Heart left ventricle (tissue), 16 donors: ENCODE measurements around the gene LGR6. TPM values are rescaled to one million over a fixed set of nuclear protein-coding genes. Genes with fewer than 3 reads are reported as not detected.
"Not testable (repeated sequence)": the region's sequence is repeated elsewhere in the genome, so short reads cannot be mapped to it uniquely, and the experiment has no call there.

Experiments used
- ATAC-seq, 4 donors: fragments of 200-7000 bp; cut with Tn5 transposase; one replicate each; pipeline ENCODE4 v1.9.1; 2020 to 2022; ENCODE audit warnings: moderate library complexity in 4 of 4, mild to moderate bottlenecking in 3 of 4, moderate number of reproducible peaks in 1 of 4
- DNase-seq, 5 donors: peaks; one replicate each; pipeline ENCODE4 v3.0.0-alpha.2; 2020
- H3K27ac ChIP-seq, 12 donors: fragments of 200-600 bp; sonication (generic) in 4 of 12; one replicate each; pipeline versions ENCODE4 v1.5.0 to v1.8.0; 2016 to 2022; ENCODE audit warnings: mild to moderate bottlenecking in 2 of 12
- H3K27me3 ChIP-seq, 9 donors: fragments of 200-600 bp; sonication (generic) in 2 of 9; one replicate each; pipeline versions ENCODE4 v1.5.1 to v1.8.0; 2016 to 2022; ENCODE audit warnings: mild to moderate bottlenecking in 3 of 9
- H3K36me3 ChIP-seq, 9 donors: fragments of 200-600 bp; sonication (generic) in 2 of 9; one replicate each; pipeline versions ENCODE4 v1.5.0 to v1.8.0; 2018 to 2022; ENCODE audit warnings: mild to moderate bottlenecking in 2 of 9
- H3K4me1 ChIP-seq, 12 donors: fragments of 200-600 bp; sonication (generic) in 4 of 12; one replicate each; pipeline versions ENCODE4 v1.5.0 to v1.8.0; 2016 to 2022; ENCODE audit warnings: mild to moderate bottlenecking in 3 of 12
- H3K4me3 ChIP-seq, 12 donors: fragments of 200-600 bp; sonication (generic) in 4 of 12; one replicate each; pipeline versions ENCODE4 v1.5.0 to v1.8.0; 2017 to 2022; ENCODE audit warnings: mild to moderate bottlenecking in 9 of 12, moderate library complexity in 4 of 12
- H3K9me3 ChIP-seq, 12 donors: fragments of 200-600 bp; sonication (generic) in 4 of 12; one replicate each; pipeline versions ENCODE4 v1.5.0 to v1.8.0; 2016 to 2022; ENCODE audit warnings: mild to moderate bottlenecking in 1 of 12
- POLR2A ChIP-seq, 2 donors: fragments of 450-650 bp; IDR thresholded peaks; one replicate each; pipeline ENCODE4 v1.6.1; 2017; ENCODE audit warnings: antibody characterized with exemption in 2 of 2, mild to moderate bottlenecking in 2 of 2, moderate library complexity in 2 of 2
- WGBS, 4 donors: extraction: QIAGEN DNeasy Blood & Tissue Kit in 2 of 4; methylation state at CpG; one replicate each; pipeline versions ENCODE4 v1.1.5 to v1.1.7; 2013 to 2018; 5-methylcytosine and 5-hydroxymethylcytosine counted together
- intact Hi-C, 10 donors: fragments of 100-400 bp; cut with DNase I; formaldehyde crosslinking; loops; one replicate each; pipeline versions ENCODE4 v1.11.1 to v1.14.2; 2022
- polyA plus RNA-seq, 2 donors: library from polyadenylated mRNA; stranded (reverse); fragments of 200-250 nt; gene quantifications; one replicate each; pipeline ENCODE4 v1.2.3, GENCODE V29; 2013
- total RNA-seq, 9 donors: library from RNA; depleted of rRNA in 2 of 9; stranded (reverse); fragments of >200 nt in 2 of 9; fragmentation: NEBNext Ultra II Directional in 3 of 9; extraction: Animal tissue kit (Norgen Biotek cat#: 25700) in 3 of 9; gene quantifications; one replicate each; pipeline versions ENCODE4 v1.1.0 to v1.2.4, GENCODE V29; 2016 to 2023
- TF ChIP-seq, protein P1 (sequence below), 12 donors: fragments of 200-600 bp; sonication (generic) in 4 of 12; IDR thresholded peaks; one replicate each; pipeline versions ENCODE4 v1.5.0 to v1.8.0; 2018 to 2022; ENCODE audit warnings: antibody characterized with exemption in 12 of 12, mild to moderate bottlenecking in 5 of 12
- donor health status: ischemic (EF 13 %, LVEDD 7.1; RV severe dilation, severe dysfunction).
- donor health status: healthy with polysubstance abuse.
- donor health status: DM: no; HTN: yes; CAD: no.
- donor health status: DM: no; HTN: no; CAD: no.
- donor health status: ischemic (EF 25% LVEDD 6.9; RV normal size, moderate dysfunction).
- donor health status: ischemic (EF 25% LVEDD 5.7; RV mildly dilated, moderate dysfunction).
- donor health status: healthy.
- donor health status: DM: yes; HTN: yes; CAD: no.
- donor health status: ischemic (EF 35%, LVEDD 5.7; RV mildly dilated, moderate dysfunction).
- donor health status: nonischemic (EF 11% LVEDD 7.7; RV severe dilation, severe dysfunction).
- donor health status: DM: yes; HTN: yes; CAD: no.
- donor health status: PGD.
- donor health status: ischemic (EF 29% LVEDD 5.4; RV normal size, mild dysfunction).
- donor health status: nonischemic (EF 23%, LVEDD 6.1; RV moderate dilation, normal function).

The LGR6 gene
- total and polyA plus RNA-seq, 11 donors = 0.29 to 3.5 (median 1.7) TPM

DNA sequence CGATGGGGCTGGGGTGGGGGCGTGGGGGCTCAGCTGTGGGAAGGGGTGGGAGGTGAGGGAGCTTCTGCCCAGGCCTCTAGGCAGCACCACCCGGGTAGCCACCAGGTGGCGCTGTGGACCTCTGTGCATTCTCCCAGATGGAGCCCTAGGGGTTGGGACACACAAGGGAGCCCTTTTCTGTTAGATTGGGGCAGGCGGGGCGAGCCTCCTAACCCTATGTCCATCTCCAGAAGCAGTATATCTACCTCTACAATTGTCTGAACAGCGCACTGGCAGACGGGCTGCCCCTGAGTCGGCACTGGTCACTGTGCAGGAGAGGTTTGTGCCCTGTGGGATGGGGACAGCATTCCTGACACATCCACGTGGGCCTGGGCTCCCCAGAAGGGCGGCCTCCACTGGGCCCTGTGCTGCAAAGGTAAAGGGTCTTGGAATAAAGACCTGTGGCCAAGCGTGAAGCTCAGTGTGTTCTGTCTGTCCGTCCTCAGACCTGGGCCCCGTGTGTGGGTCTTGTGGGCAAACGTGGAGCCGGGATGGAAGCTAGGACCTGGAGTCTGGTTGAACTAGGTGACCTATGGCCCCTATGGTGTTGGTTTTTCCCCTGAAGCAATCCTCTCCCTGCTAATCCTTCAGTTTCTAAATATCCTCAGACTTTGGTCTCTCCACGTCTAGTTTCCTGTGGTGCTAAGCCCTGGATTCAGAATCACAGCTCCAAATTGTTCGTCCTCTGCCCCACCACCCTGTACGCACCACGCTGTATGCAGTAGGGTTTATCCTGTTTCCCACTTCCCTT is 4.4 kb upstream of the LGR6 start:
- H3K36me3 ChIP-seq = no peaks in the 10 kb centered on the region
- intact Hi-C loops = loop anchor here in 9 of 10 donors (2.0 to 5.0 kb wide), 4 partner anchors 126 to 530 kb away; no protein-coding TSS in a partner anchor
- no peak overlapping the region for H3K4me3 ChIP-seq
- no peak for TF ChIP-seq POLR2A (IDR thresholded peaks at IDR 0.05)
- TF ChIP-seq, protein P1, sequence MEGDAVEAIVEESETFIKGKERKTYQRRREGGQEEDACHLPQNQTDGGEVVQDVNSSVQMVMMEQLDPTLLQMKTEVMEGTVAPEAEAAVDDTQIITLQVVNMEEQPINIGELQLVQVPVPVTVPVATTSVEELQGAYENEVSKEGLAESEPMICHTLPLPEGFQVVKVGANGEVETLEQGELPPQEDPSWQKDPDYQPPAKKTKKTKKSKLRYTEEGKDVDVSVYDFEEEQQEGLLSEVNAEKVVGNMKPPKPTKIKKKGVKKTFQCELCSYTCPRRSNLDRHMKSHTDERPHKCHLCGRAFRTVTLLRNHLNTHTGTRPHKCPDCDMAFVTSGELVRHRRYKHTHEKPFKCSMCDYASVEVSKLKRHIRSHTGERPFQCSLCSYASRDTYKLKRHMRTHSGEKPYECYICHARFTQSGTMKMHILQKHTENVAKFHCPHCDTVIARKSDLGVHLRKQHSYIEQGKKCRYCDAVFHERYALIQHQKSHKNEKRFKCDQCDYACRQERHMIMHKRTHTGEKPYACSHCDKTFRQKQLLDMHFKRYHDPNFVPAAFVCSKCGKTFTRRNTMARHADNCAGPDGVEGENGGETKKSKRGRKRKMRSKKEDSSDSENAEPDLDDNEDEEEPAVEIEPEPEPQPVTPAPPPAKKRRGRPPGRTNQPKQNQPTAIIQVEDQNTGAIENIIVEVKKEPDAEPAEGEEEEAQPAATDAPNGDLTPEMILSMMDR (IDR thresholded peaks at IDR 0.05) = peak; percentile 71 to 92 (median 87)
- ATAC-seq = peak; percentile 59 to 72 (median 68)
- H3K27ac ChIP-seq = no peak overlapping the region
- DNase-seq = peak; percentile 58 to 87 (median 71)
- no peaks in the 10 kb centered on the region for H3K9me3 ChIP-seq
- peaks cover 6 to 26% (median 16%) of the 10 kb centered on the region in 9 donors for H3K27me3 ChIP-seq
- peaks cover 0 to 18% (median 6%) of the 10 kb centered on the region in 12 donors for H3K4me1 ChIP-seq
- 51 to 88% (median 56%) methylated on average over 9 to 20 of the region's 20 CpGs for WGBS, 4 donors

DNA sequence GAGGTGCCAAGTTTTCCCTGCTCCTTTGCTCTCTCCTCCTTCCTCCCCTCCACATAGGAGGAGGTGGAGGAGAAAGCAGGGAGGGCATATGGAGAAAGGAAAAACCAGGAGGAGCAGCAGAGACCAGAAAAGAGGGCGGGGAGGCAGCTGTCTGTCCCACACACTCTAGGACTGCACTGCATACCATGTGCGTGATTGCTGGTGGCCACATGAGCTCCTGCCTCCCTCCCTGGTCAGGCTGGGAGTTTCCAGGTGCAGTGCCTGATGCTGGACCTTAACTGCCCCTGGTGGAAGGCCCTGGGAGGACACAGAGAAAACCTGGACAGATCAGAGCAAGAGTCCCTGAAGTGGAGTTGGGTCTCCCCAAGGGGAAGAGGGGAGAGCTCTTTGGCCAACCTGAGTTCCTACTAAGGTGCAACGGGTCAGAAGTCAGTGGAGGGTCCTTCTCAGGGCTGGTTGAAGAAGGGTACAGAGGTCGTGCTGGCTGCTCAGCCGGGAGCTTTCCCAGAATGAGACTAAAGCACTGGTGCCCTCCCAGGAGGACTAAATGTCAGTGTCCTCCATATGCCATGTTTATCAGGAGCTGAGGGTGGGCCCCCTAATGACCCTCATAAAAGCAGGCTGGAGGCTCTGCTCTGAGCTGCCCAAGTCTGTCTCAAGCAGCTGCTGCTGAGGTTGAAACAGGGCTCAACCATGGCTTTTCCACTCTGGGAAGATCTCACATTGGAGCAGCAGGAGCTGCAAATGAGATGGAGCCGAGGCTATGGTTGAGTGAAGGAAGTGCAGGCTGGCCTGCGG is 3.5 kb upstream of the LGR6 start:
- no peak for DNase-seq
- H3K4me1 ChIP-seq = peaks cover 0 to 18% (median 6%) of the 10 kb centered on the region in 12 donors
- ATAC-seq = peak in 1 of 4 donors; percentile 13
- no peak overlapping the region for H3K27ac ChIP-seq
- TF ChIP-seq POLR2A (IDR thresholded peaks at IDR 0.05) = no peak
- TF ChIP-seq, protein P1 (IDR thresholded peaks at IDR 0.05) = no peak
- H3K4me3 ChIP-seq = no peak overlapping the region
- 68 to 88% (median 75%) methylated on average over 7 of the region's 7 CpGs for WGBS, 4 donors
- H3K27me3 ChIP-seq = peaks cover 6 to 29% (median 17%) of the 10 kb centered on the region in 9 donors
- H3K36me3 ChIP-seq = no peaks in the 10 kb centered on the region
- no peaks in the 10 kb centered on the region for H3K9me3 ChIP-seq
- intact Hi-C loops = loop anchor here in 9 of 10 donors (2.0 to 5.0 kb wide), 4 partner anchors 125 to 529 kb away; no protein-coding TSS in a partner anchor

DNA sequence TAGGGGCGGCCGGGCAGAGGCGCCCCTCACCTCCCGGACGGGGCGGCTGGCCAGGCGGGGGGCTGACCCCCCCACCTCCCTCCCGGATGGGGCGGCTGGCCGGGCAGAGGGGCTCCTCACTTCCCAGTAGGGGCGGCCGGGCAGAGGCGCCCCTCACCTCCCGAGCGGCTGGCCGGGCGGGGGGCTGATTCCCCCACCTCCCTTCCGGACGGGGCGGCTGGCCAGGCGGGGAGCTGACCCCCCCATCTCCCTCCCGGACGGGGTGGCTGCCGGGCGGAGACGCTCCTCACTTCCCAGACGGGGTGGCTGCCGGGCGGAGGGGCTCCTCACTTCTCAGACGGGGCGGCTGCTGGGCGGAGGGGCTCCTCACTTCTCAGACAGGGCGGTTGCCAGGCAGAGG is 2.2 kb upstream of the LGR6 start:
- WGBS, 4 donors = 88 to 98% (median 93%) methylated on average over 4 to 20 of the region's 33 CpGs
- intact Hi-C loops, H3K9me3 ChIP-seq, H3K36me3 ChIP-seq, H3K27ac ChIP-seq, H3K4me3 ChIP-seq, ATAC-seq, DNase-seq: not testable (repeated sequence)
- peaks cover 6 to 31% (median 17%) of the 10 kb centered on the region in 9 donors for H3K27me3 ChIP-seq
- peaks cover 0 to 18% (median 6%) of the 10 kb centered on the region in 12 donors for H3K4me1 ChIP-seq

DNA sequence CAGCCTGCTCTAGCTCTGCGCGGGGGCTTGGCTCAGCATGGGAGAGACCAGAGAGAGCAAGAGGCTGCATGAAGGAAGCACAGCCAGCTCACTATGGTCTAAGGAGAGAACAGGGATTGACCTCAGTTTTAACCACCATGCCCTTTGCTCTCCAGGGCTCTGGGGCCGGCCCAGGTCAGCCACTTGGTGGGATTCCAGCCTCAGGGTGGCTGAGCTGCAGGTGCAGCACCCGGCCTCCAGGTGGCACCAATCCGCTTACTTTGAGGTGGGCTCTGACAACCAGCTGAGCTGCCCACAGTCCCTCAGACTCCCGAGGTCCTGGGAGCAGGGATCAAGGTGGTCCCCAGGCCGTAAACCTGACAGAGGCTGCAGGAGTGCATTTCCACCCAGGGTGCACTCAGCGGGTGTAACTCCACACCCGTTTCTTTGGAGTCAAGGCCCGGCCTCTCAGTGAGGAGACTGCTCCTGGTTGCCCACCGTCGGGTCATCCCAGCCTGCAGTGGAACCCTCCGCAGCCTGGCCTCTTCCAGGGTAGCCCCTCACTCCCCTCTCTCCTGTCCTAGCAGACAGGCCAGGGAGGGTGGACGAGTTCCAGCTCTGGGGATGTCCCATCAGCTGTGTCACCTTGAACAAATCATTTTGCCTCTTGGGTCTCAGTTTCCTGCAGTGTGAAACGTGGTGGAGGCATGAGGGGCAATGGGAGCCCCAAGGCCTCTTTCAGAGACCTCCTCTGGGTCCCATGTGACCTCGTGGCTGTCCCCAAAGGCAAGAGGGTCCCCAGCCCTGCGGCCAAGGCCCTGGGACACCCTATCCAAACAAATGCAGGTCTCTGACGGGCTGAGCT is 607 bp upstream of the LGR6 start:
- ATAC-seq (peak; percentile 36 to 74 (median 60)), DNase-seq (peak in 4 of 5 donors; percentile 53 to 76 (median 66))
- no peak for TF ChIP-seq POLR2A (IDR thresholded peaks at IDR 0.05)
- TF ChIP-seq, protein P1 (IDR thresholded peaks at IDR 0.05) = peak; percentile 68 to 92 (median 84)
- Histone ChIP-seq H3K27me3 (peaks cover 6 to 31% (median 17%) of the 10 kb centered on the region in 9 donors), H3K4me1 (peaks cover 0 to 18% (median 6%) of the 10 kb centered on the region in 12 donors), H3K27ac (no peak overlapping the region), H3K4me3 (peak overlapping the region in 8 of 12 donors; percentile 16 to 47 (median 26)), H3K9me3 (no peaks in the 10 kb centered on the region), H3K36me3 (no peaks in the 10 kb centered on the region)
- intact Hi-C loops = loop anchor here in 6 of 10 donors (1.0 to 2.0 kb wide), 3 partner anchors 44 to 122 kb away; no protein-coding TSS in a partner anchor
- WGBS, 4 donors = 35 to 50% (median 42%) methylated on average over 13 to 18 of the region's 18 CpGs
